Measurements from ENCODE around the gene ERC1. TPM values are rescaled to one million over a fixed set of nuclear protein-coding genes. Genes with fewer than 3 reads are reported as not detected.

The ERC1 gene
- polyA plus RNA-seq, 1 donor from 2014 or later: 7.1 TPM

DNA sequence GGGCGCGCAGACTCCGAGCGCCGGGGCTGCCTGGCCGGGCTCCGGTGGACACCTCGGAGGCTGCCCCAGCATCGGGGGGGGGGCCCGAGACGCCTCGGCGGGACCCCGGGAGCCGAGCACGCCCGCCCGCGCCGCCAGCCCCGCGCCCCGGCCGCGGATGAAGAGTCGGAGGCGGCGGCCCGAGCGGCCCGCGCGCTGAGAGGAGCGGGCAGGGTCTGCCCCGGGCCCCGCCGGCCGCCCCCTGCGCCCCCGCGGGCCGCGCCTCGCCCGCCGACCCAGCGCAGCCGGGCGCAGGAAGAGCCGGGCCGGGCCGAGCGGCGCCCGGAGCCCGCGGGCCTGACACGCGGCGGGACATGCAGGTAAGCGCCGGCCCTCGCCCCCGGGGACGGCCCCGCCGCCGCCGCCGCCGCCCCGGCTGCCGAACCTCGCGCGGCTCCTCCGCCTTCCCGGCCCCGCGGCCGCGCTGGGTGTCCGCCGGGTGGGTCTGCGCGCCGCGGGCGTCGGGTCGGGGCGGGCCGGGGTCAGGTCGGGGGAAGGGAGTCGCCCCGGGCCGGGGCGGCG, 539.6 kb downstream of the ERC1 start:
- Histone ChIP-seq H3K9me2 (ENCODE audit: insufficient read depth, low read length) (no peaks in the 10 kb centered on the region), H3K79me2 (replicated peaks; ENCODE audit: insufficient read depth, low read length) (peaks cover 80% of the 10 kb centered on the region), H3K9ac (ENCODE audit: low read length) (peak overlapping the region; percentile 77), H3K4me2 (ENCODE audit: low read length) (no peak overlapping the region), H3K9me3 (ENCODE audit: low read length) (no peaks in the 10 kb centered on the region), H3K27ac (ENCODE audit: low read length) (no peak overlapping the region), H4K20me1 (ENCODE audit: insufficient read depth) (no peaks in the 10 kb centered on the region), H3K4me3 (ENCODE audit: low read length) (peak overlapping the region; percentile 83), H3F3A (ENCODE audit: insufficient read depth, low read length, poor library complexity, severe bottlenecking) (no peaks in the 10 kb centered on the region), H3K27me3 (ENCODE audit: insufficient read depth, low read depth, low read length) (no peaks in the 10 kb centered on the region), H2AFZ (ENCODE audit: low read depth, low read length) (no peak overlapping the region), H3K36me3 (ENCODE audit: insufficient read depth, low read length) (no peaks in the 10 kb centered on the region)
- TF ChIP-seq, protein P1, sequence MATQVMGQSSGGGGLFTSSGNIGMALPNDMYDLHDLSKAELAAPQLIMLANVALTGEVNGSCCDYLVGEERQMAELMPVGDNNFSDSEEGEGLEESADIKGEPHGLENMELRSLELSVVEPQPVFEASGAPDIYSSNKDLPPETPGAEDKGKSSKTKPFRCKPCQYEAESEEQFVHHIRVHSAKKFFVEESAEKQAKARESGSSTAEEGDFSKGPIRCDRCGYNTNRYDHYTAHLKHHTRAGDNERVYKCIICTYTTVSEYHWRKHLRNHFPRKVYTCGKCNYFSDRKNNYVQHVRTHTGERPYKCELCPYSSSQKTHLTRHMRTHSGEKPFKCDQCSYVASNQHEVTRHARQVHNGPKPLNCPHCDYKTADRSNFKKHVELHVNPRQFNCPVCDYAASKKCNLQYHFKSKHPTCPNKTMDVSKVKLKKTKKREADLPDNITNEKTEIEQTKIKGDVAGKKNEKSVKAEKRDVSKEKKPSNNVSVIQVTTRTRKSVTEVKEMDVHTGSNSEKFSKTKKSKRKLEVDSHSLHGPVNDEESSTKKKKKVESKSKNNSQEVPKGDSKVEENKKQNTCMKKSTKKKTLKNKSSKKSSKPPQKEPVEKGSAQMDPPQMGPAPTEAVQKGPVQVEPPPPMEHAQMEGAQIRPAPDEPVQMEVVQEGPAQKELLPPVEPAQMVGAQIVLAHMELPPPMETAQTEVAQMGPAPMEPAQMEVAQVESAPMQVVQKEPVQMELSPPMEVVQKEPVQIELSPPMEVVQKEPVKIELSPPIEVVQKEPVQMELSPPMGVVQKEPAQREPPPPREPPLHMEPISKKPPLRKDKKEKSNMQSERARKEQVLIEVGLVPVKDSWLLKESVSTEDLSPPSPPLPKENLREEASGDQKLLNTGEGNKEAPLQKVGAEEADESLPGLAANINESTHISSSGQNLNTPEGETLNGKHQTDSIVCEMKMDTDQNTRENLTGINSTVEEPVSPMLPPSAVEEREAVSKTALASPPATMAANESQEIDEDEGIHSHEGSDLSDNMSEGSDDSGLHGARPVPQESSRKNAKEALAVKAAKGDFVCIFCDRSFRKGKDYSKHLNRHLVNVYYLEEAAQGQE (IDR thresholded peaks at IDR 0.05; ENCODE audit: borderline replicate concordance): no peak
- TF ChIP-seq MXI1 (conservative IDR thresholded peaks at IDR 0.05; ENCODE audit: poor library complexity, severe bottlenecking) (no peak), EZH2 (IDR thresholded peaks at IDR 0.05; ENCODE audit: borderline replicate concordance, insufficient read depth, low read length, poor library complexity, severe bottlenecking) (no peak), EP300 (conservative IDR thresholded peaks at IDR 0.05; ENCODE audit: poor library complexity, severe bottlenecking) (no peak)
- TF ChIP-seq, protein P2, sequence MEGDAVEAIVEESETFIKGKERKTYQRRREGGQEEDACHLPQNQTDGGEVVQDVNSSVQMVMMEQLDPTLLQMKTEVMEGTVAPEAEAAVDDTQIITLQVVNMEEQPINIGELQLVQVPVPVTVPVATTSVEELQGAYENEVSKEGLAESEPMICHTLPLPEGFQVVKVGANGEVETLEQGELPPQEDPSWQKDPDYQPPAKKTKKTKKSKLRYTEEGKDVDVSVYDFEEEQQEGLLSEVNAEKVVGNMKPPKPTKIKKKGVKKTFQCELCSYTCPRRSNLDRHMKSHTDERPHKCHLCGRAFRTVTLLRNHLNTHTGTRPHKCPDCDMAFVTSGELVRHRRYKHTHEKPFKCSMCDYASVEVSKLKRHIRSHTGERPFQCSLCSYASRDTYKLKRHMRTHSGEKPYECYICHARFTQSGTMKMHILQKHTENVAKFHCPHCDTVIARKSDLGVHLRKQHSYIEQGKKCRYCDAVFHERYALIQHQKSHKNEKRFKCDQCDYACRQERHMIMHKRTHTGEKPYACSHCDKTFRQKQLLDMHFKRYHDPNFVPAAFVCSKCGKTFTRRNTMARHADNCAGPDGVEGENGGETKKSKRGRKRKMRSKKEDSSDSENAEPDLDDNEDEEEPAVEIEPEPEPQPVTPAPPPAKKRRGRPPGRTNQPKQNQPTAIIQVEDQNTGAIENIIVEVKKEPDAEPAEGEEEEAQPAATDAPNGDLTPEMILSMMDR (IDR thresholded peaks at IDR 0.05; ENCODE audit: poor library complexity, severe bottlenecking): no peak

DNA sequence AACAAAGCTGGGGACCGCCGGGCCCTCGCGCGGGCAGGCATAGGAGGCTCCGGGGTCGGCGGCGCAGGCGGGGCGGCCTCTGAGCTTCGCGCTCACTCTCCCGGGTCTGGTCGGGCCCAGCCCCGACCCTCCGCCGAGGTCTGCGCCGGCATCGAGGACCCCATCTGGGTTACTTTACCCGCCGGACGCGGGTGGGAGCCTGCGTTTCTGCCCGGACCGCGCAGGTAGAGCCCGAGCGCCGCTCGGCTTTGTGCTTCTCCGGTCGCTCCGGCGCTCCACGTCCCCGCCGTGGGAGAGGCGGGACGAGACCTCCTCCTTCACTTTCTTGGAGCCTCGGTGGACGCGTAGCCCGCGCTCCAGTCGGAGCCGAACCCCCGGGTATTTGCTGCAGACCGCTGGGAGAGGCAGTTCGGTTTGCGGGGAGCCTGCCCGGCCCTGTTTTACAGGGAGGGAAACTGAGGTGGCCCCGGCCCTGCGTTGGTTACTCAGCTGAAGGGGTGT, 540.2 kb downstream of the ERC1 start:
- Histone ChIP-seq H3K9me3 (ENCODE audit: low read length) (no peaks in the 10 kb centered on the region), H3F3A (ENCODE audit: insufficient read depth, low read length, poor library complexity, severe bottlenecking) (no peaks in the 10 kb centered on the region), H3K9me2 (ENCODE audit: insufficient read depth, low read length) (no peaks in the 10 kb centered on the region), H3K4me2 (ENCODE audit: low read length) (peak overlapping the region; percentile 46), H3K27ac (ENCODE audit: low read length) (peak overlapping the region; percentile 34), H3K36me3 (ENCODE audit: insufficient read depth, low read length) (no peaks in the 10 kb centered on the region), H4K20me1 (ENCODE audit: insufficient read depth) (no peaks in the 10 kb centered on the region), H3K79me2 (replicated peaks; ENCODE audit: insufficient read depth, low read length) (peaks cover 85% of the 10 kb centered on the region), H2AFZ (ENCODE audit: low read depth, low read length) (peak overlapping the region; percentile 36), H3K4me3 (ENCODE audit: low read length) (peak overlapping the region; percentile 83), H3K27me3 (ENCODE audit: insufficient read depth, low read depth, low read length) (no peaks in the 10 kb centered on the region), H3K9ac (ENCODE audit: low read length) (peak overlapping the region; percentile 77)
- no peak for TF ChIP-seq SMC3 (conservative IDR thresholded peaks at IDR 0.05; ENCODE audit: poor library complexity)
- TF ChIP-seq EZH2 (IDR thresholded peaks at IDR 0.05; ENCODE audit: borderline replicate concordance, insufficient read depth, low read length, poor library complexity, severe bottlenecking): no peak
- peak; percentile 31 for TF ChIP-seq TAF1 (IDR thresholded peaks at IDR 0.05; ENCODE audit: low read depth)
- no peak for TF ChIP-seq MXI1 (conservative IDR thresholded peaks at IDR 0.05; ENCODE audit: poor library complexity, severe bottlenecking)
- no peak for TF ChIP-seq EP300 (conservative IDR thresholded peaks at IDR 0.05; ENCODE audit: poor library complexity, severe bottlenecking)
- peak; percentile 32 for TF ChIP-seq POLR2AphosphoS5 (IDR thresholded peaks at IDR 0.05)

All from neural cell (in vitro differentiated cells).